HepG2 (cell line): Measurements from ENCODE around the gene TMEM269. TPM values are rescaled to one million over a fixed set of nuclear protein-coding genes. Genes with fewer than 3 reads are reported as not detected.
A peak's percentile ranks its signal among the peaks of the same experiment; 100 is the strongest.

ENCODE experiments used
- ATAC-seq: fragments of 200-7000 bp; cut with Tn5 transposase; 3 replicates; pipeline ENCODE4 v1.9.1; 2020; ENCODE audit warnings: mild to moderate bottlenecking, moderate library complexity
- BruUV-seq: library from RNA; stranded (reverse); fragments of 400-500 nt; replicated peaks from 2 replicates; lab custom pipeline; 2021; lab: Mats Ljungman, UMichigan
- CTCF ChIA-PET: fragments of 300-600 bp; formaldehyde crosslinking; extraction: SDS; loops from one replicate; lab custom pipeline; 2021; ENCODE audit warnings: low total read pairs, inconsistent platforms, low intra/inter-chr PET ratio; lab: Yijun Ruan, JAX
- POLR2A ChIA-PET: fragments of 350-600 bp; sonication (Branson Sonifier 250); formaldehyde crosslinking; loops from one replicate; lab custom pipeline; 2020; ENCODE audit warnings: antibody characterized with exemption, inconsistent platforms; lab: Yijun Ruan, JAX
- DNase-seq: peaks from one replicate; pipeline ENCODE4 v3.0.0-alpha.2; 2015; ENCODE audit warnings: low spot score
- FAIRE-seq: peaks from 3 replicates; lab custom pipeline; 2011; peaks lifted over from hg19 to GRCh38; lab: Jason Lieb, UNC
- H2AFZ ChIP-seq: one replicate; pipeline ENCODE4 v1.6.1; 2011; ENCODE audit warnings: low read length, inconsistent platforms
- H3K27ac ChIP-seq: fragments of 300-600 bp; 3 replicates; pipeline ENCODE4 v1.8.0; 2011; ENCODE audit warnings: mixed run types, mild to moderate bottlenecking, mixed read lengths, low read length, inconsistent platforms; ENCODE audit not compliant: insufficient read depth; ENCODE audit errors: extremely low read length
- H3K27me3 ChIP-seq, 2 experiments: fragments of 200-600 bp in 1 of 2; 2 replicates in 1 of 2; 3 replicates in 1 of 2; pipeline versions ENCODE4 v1.6.0 to v1.8.0; 2011; ENCODE audit warnings: low read length in 2 of 2, mild to moderate bottlenecking in 2 of 2, moderate library complexity in 2 of 2, inconsistent platforms in 1 of 2; ENCODE audit not compliant: insufficient read depth in 2 of 2, control insufficient read depth in 1 of 2
- H3K36me3 ChIP-seq, 2 experiments: fragments of 200-600 bp in 1 of 2; replicated peaks in 1 of 2; 2 replicates in 1 of 2; 3 replicates in 1 of 2; pipeline versions ENCODE4 v1.5.1 to v1.8.0; 2011; ENCODE audit warnings: low read length in 2 of 2, inconsistent platforms in 1 of 2; ENCODE audit not compliant: insufficient read depth in 2 of 2, control insufficient read depth in 1 of 2
- H3K4me1 ChIP-seq: 2 replicates; pipeline ENCODE4 v1.5.1; 2012; ENCODE audit warnings: low read length, inconsistent platforms; ENCODE audit not compliant: insufficient read depth
- H3K4me2 ChIP-seq: 2 replicates; pipeline ENCODE4 v1.6.0; 2011; ENCODE audit warnings: low read depth, low read length, inconsistent platforms
- H3K4me3 ChIP-seq, 3 experiments: fragments of 200-600 bp in 1 of 3; sonication (generic), shearing (Covaris generic) in 1 of 3; replicated peaks in 1 of 3; 2 replicates each; pipeline ENCODE4 v1.5.1; 2011 to 2016; ENCODE audit warnings: low read length in 3 of 3, inconsistent platforms in 2 of 3, low read depth in 2 of 3, mild to moderate bottlenecking in 2 of 3, control low read depth in 1 of 3, mixed read lengths in 1 of 3; ENCODE audit not compliant: insufficient read depth in 1 of 3
- H3K79me2 ChIP-seq: one replicate; pipeline ENCODE4 v1.6.1; 2011; ENCODE audit warnings: low read length, inconsistent platforms; ENCODE audit not compliant: insufficient read depth
- H3K9ac ChIP-seq: 2 replicates; pipeline ENCODE4 v1.6.0; 2011; ENCODE audit warnings: mild to moderate bottlenecking, low read depth, low read length, inconsistent platforms; ENCODE audit not compliant: insufficient read depth
- H3K9me3 ChIP-seq: 2 replicates; pipeline ENCODE4 v1.5.1; 2012; ENCODE audit warnings: mild to moderate bottlenecking, low read length
- H4K20me1 ChIP-seq: 2 replicates; pipeline ENCODE4 v1.6.0; 2011; ENCODE audit warnings: inconsistent platforms, mild to moderate bottlenecking, low read length, moderate library complexity; ENCODE audit not compliant: insufficient read depth
- E2F1 ChIP-seq: sonication (generic); formaldehyde crosslinking; IDR thresholded peaks from 2 replicates; pipeline ENCODE4 v1.5.0; 2020; ENCODE audit warnings: missing genetic modification reagents
- HOXA7 ChIP-seq: sonication (generic); formaldehyde crosslinking; IDR thresholded peaks from 2 replicates; pipeline ENCODE4 v1.8.1; 2022; ENCODE audit warnings: mild to moderate bottlenecking, missing genetic modification reagents, moderate library complexity
- POLR2AphosphoS5 ChIP-seq: IDR thresholded peaks from 2 replicates; pipeline ENCODE4 v1.6.1; 2012; ENCODE audit warnings: low read depth, low read length
- PREB ChIP-seq: sonication (generic); formaldehyde crosslinking; IDR thresholded peaks from 2 replicates; pipeline ENCODE4 v1.4.0; 2020; ENCODE audit warnings: missing genetic modification reagents
- RARA ChIP-seq: IDR thresholded peaks from 2 replicates; pipeline ENCODE4 v1.6.1; 2016; ENCODE audit warnings: missing genetic modification reagents, missing compliant biosample characterization
- ZNF335 ChIP-seq: sonication (generic); formaldehyde crosslinking; IDR thresholded peaks from 2 replicates; pipeline ENCODE4 v1.4.0; 2020; ENCODE audit warnings: missing genetic modification reagents
- ZNF367 ChIP-seq: sonication (generic); formaldehyde crosslinking; IDR thresholded peaks from 2 replicates; pipeline ENCODE4 v1.4.0; 2020; ENCODE audit warnings: missing genetic modification reagents, borderline replicate concordance
- ZNF567 ChIP-seq: sonication (generic); formaldehyde crosslinking; IDR thresholded peaks from 2 replicates; pipeline ENCODE4 v1.8.1; 2023; ENCODE audit warnings: mild to moderate bottlenecking, missing genetic modification reagents, borderline replicate concordance
- ZNF629 ChIP-seq: sonication (generic); formaldehyde crosslinking; conservative IDR thresholded peaks from 2 replicates; pipeline ENCODE4 v1.5.0; 2020; ENCODE audit warnings: missing genetic modification reagents
- ZNF777 ChIP-seq: sonication (generic); formaldehyde crosslinking; IDR thresholded peaks from 2 replicates; pipeline ENCODE4 v1.4.0; 2020; ENCODE audit warnings: missing genetic modification reagents
- WGBS: methylation state at CpG from one replicate; pipeline ENCODE4 v1.1.6; 2017; ENCODE audit warnings: low lambda C conversion rate; 5-methylcytosine and 5-hydroxymethylcytosine counted together
- in situ Hi-C: cut with HindIII; loops from 2 replicates; pipeline ENCODE4 v1.10.0; 2017; ENCODE audit warnings: low pct_unique_long_range_greater_than_20kb; ENCODE audit not compliant: extremely low pct_ligation_motif_present
- intact Hi-C: fragments of 100-400 bp; cut with micrococcal nuclease; formaldehyde crosslinking; loops from one replicate; pipeline ENCODE4 v1.10.0; 2022; ENCODE audit not compliant: unreplicated experiment
- polyA plus RNA-seq, 8 experiments: library from polyadenylated mRNA; depleted of rRNA in 3 of 8; stranded (reverse) in 7 of 8; unstranded in 1 of 8; fragments of >200 nt; fragmentation: Illumina TruSeq in 4 of 8; extraction: Trizol in 4 of 8; gene quantifications; 2 replicates each; pipeline versions ENCODE4 v1.2.1 to v1.2.3, GENCODE V29; 2011 to 2016; ENCODE audit warnings: low read depth in 4 of 8, missing spikeins in 1 of 8, mixed read lengths in 1 of 8; ENCODE audit not compliant: insufficient read depth in 1 of 8
- total RNA-seq, 5 experiments: library from RNA; depleted of rRNA; stranded (reverse); fragments of >200 nt; fragmentation: Illumina TruSeq; extraction: Trizol; gene quantifications; 2 replicates each; pipeline ENCODE4 v1.2.3, GENCODE V29; 2016; ENCODE audit warnings: low read depth in 1 of 5
- TF ChIP-seq, protein P1 (sequence below), 2 experiments: fragments of 450-650 bp in 1 of 2; sonication (generic) in 1 of 2; formaldehyde crosslinking; IDR thresholded peaks; 2 replicates each; pipeline versions ENCODE4 v1.5.0 to v1.8.0; 2020 to 2022; ENCODE audit warnings: mild to moderate bottlenecking in 1 of 2, missing genetic modification reagents in 1 of 2

The TMEM269 gene
- total and polyA plus RNA-seq, 2 of the 13 experiments (the other 11 are each of a cell fraction or from before 2014, with no cell fraction given) = 0.15 to 0.21 TPM

GRCh38 chr1:42745851-42746250 is 38.9 kb upstream of the TMEM269 start:
- Histone ChIP-seq H3K9me3 (no peaks in the 10 kb centered on the region), H2AFZ (no peak overlapping the region), H3K27ac (no peak overlapping the region), H3K36me3 (peaks cover 14 to 41% of the 10 kb centered on the region in 2 experiments; a peak in 3 of 5 replicates), H3K27me3 (no peaks in the 10 kb centered on the region), H3K4me3 (no peak overlapping the region), H3K9ac (no peak overlapping the region), H4K20me1 (no peaks in the 10 kb centered on the region), H3K4me1 (peaks cover 28% of the 10 kb centered on the region), H3K79me2 (no peaks in the 10 kb centered on the region), H3K4me2 (no peak overlapping the region)
- intact Hi-C loops (loop anchor here (5.0 to 10.0 kb wide), 2 partner anchors 234 to 411 kb away; partner anchors contain the start of gene FOXJ3), in situ Hi-C loops (loop anchor here (5.0 to 25.0 kb wide), 3 partner anchors 174 to 601 kb away; partner anchors contain the start of gene FOXJ3)
- POLR2A ChIA-PET = interaction anchor here (1.3 to 1.4 kb wide), 2 partner anchors 63 to 88 kb away, joined by 4 to 5 read pairs; partner anchors contain the start of genes PPIH and YBX1
- 92% methylated on average over 6 of the region's 8 CpGs for WGBS
- CTCF ChIA-PET = no interaction called here
- FAIRE-seq (no peak), DNase-seq (no peak), ATAC-seq (no peak)
- TF ChIP-seq RARA (CRISPR knock-in tag) = no peak
- TF ChIP-seq ZNF335 (CRISPR knock-in tag) = no peak
- TF ChIP-seq ZNF777 (CRISPR knock-in tag) = no peak
- TF ChIP-seq ZNF567 = no peak
- TF ChIP-seq ZNF629 = peak; percentile 63
- 0 out of 2 replicates have a peak, but pooled peaks have one; percentile 22 for TF ChIP-seq POLR2AphosphoS5
- TF ChIP-seq HOXA7 = no peak
- no peak for TF ChIP-seq PREB (CRISPR knock-in tag)
- TF ChIP-seq, protein P1, sequence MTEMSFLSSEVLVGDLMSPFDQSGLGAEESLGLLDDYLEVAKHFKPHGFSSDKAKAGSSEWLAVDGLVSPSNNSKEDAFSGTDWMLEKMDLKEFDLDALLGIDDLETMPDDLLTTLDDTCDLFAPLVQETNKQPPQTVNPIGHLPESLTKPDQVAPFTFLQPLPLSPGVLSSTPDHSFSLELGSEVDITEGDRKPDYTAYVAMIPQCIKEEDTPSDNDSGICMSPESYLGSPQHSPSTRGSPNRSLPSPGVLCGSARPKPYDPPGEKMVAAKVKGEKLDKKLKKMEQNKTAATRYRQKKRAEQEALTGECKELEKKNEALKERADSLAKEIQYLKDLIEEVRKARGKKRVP (CRISPR knock-in tag; IDR thresholded peaks at IDR 0.05) = no peak
- TF ChIP-seq E2F1 = no peak
- TF ChIP-seq ZNF367 (CRISPR knock-in tag) = no peak
- BruUV-seq = no TSS peak
